ENCODE measurements around the gene DGCR6.
"Not testable (repeated sequence)": the region's sequence is repeated elsewhere in the genome, so short reads cannot be mapped to it uniquely, and the experiment has no call there.

The DGCR6 gene

DNA sequence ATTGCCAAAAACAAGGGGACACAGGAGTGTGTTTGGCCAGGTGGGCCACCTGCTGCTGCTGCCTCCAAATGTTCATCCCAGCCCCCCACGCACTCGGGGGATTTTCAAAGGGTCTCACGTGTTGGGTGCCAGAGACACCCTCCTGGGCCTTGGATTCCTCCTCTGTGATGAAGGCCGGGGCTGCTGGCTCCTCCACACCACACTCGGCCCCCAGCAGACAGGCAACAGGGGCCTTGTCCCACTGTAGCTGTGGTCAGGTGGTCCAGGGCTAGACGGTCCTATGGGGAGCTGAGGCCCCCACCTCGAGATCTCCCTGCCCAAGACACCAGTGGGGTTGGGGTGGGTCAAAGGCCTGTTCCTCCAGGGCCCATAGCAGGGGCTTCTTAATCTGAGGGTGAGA is 55.1 kb downstream of the DGCR6 start:
- DNase-seq: not testable (repeated sequence)

All from hippocampal formation (tissue), 2 donors.